Endothelial cell (in vitro differentiated cells): Measurements from ENCODE around the gene PPP2R3B. TPM values are rescaled to one million over a fixed set of nuclear protein-coding genes. Genes with fewer than 3 reads are reported as not detected.

Experiments used
- DNase-seq: peaks from one replicate; pipeline ENCODE4 v3.0.0; 2021; ENCODE audit warnings: low spot score
- H3K27ac Mint-ChIP-seq: one replicate; pipeline ENCODE4 v1.8.0; 2021; ENCODE audit warnings: mixed read lengths, inconsistent platforms; ENCODE audit not compliant: unreplicated experiment
- H3K27me3 Mint-ChIP-seq: one replicate; pipeline ENCODE4 v1.8.0; 2021; ENCODE audit warnings: mild to moderate bottlenecking, moderate library complexity, mixed read lengths, inconsistent platforms; ENCODE audit not compliant: unreplicated experiment
- H3K36me3 Mint-ChIP-seq: one replicate; pipeline ENCODE4 v1.8.0; 2021; ENCODE audit warnings: mild to moderate bottlenecking, low read depth, mixed read lengths, inconsistent platforms; ENCODE audit not compliant: unreplicated experiment
- H3K4me1 Mint-ChIP-seq: one replicate; pipeline ENCODE4 v1.8.0; 2021; ENCODE audit warnings: mild to moderate bottlenecking, mixed read lengths, inconsistent platforms; ENCODE audit not compliant: unreplicated experiment
- H3K4me3 Mint-ChIP-seq: one replicate; pipeline ENCODE4 v1.8.0; 2021; ENCODE audit warnings: mild to moderate bottlenecking, mixed read lengths, inconsistent platforms; ENCODE audit not compliant: unreplicated experiment
- H3K9me3 Mint-ChIP-seq: one replicate; pipeline ENCODE4 v1.8.0; 2021; ENCODE audit warnings: mixed read lengths, inconsistent platforms; ENCODE audit not compliant: unreplicated experiment
- CTCF ChIP-seq: fragments of 200-600 bp; sonication (generic); IDR thresholded peaks from one replicate; pipeline ENCODE4 v1.5.0; 2021; ENCODE audit warnings: antibody characterized with exemption; ENCODE audit not compliant: unreplicated experiment
- total RNA-seq: library from RNA; stranded (reverse); fragmentation: NEBNext Ultra II Directional; extraction: Animal tissue kit (Norgen Biotek cat#: 25700); gene quantifications from one replicate; pipeline ENCODE4 v1.2.1, GENCODE V29; 2021; ENCODE audit not compliant: unreplicated experiment

Gene PPP2R3B
- total RNA-seq, 1 donor from 2014 or later: 44.0 TPM

GRCh38 chrX:392575-392846 is 5.8 kb upstream of the PPP2R3B start:
- Mint-ChIP-seq H3K27me3 (peaks cover 7% of the 10 kb centered on the region), H3K36me3 (peaks cover 3% of the 10 kb centered on the region), H3K27ac (no peak overlapping the region), H3K4me1 (peaks cover 2% of the 10 kb centered on the region), H3K9me3 (no peaks in the 10 kb centered on the region), H3K4me3 (no peak overlapping the region)
- no peak for TF ChIP-seq CTCF
- DNase-seq: no peak

- H3K4me3 Mint-ChIP-seq: no peak overlapping the region
- H3K4me1 Mint-ChIP-seq: peaks cover 8% of the 10 kb centered on the region
- no peak for DNase-seq
- peaks cover 12% of the 10 kb centered on the region for H3K27me3 Mint-ChIP-seq
- H3K36me3 Mint-ChIP-seq: peaks cover 8% of the 10 kb centered on the region
- no peak for TF ChIP-seq CTCF
- H3K9me3 Mint-ChIP-seq: no peaks in the 10 kb centered on the region
- H3K27ac Mint-ChIP-seq: no peak overlapping the region
Measured at GRCh38 chrX:391717-392574, 5.2 kb upstream of the PPP2R3B start.

- Mint-ChIP-seq H3K36me3 (peaks cover 9% of the 10 kb centered on the region), H3K4me1 (peaks cover 8% of the 10 kb centered on the region), H3K4me3 (no peak overlapping the region), H3K27ac (no peak overlapping the region), H3K9me3 (no peaks in the 10 kb centered on the region), H3K27me3 (peaks cover 13% of the 10 kb centered on the region)
- TF ChIP-seq CTCF: no peak
- no peak for DNase-seq
Measured at GRCh38 chrX:390459-390858, 3.8 kb upstream of the PPP2R3B start.

- no peak for DNase-seq
- H3K4me1 Mint-ChIP-seq: peaks cover 8% of the 10 kb centered on the region
- H3K4me3 Mint-ChIP-seq: peak overlapping the region; percentile 31
- H3K36me3 Mint-ChIP-seq: peaks cover 9% of the 10 kb centered on the region
- H3K27ac Mint-ChIP-seq: no peak overlapping the region
- no peaks in the 10 kb centered on the region for H3K9me3 Mint-ChIP-seq
- H3K27me3 Mint-ChIP-seq: peaks cover 13% of the 10 kb centered on the region
- no peak for TF ChIP-seq CTCF
Measured at GRCh38 chrX:389021-389441, 2.3 kb upstream of the PPP2R3B start.

GRCh38 chrX:387729-388128 is 1.0 kb upstream of the PPP2R3B start:
- H3K4me1 Mint-ChIP-seq: peaks cover 8% of the 10 kb centered on the region
- peak overlapping the region; percentile 92 for H3K27ac Mint-ChIP-seq
- H3K9me3 Mint-ChIP-seq: no peaks in the 10 kb centered on the region
- TF ChIP-seq CTCF: no peak
- no peak for DNase-seq
- peaks cover 9% of the 10 kb centered on the region for H3K36me3 Mint-ChIP-seq
- peak overlapping the region; percentile 95 for H3K4me3 Mint-ChIP-seq
- H3K27me3 Mint-ChIP-seq: peaks cover 13% of the 10 kb centered on the region
